ENCODE data around the gene NAT14.

NAT14 gene

GRCh38 chr19:55536366-55536765 is 51.4 kb downstream of the NAT14 start:
- DNase-seq (ENCODE audit: low read depth in 2 of 2) = no peak
